ENCODE data around the gene IRF2. TPM values are rescaled to one million over a fixed set of nuclear protein-coding genes. Genes with fewer than 3 reads are reported as not detected.

The IRF2 gene
- total and polyA plus RNA-seq, 2 experiments from 2014 or later, result 4.0 to 12.0 TPM

DNA sequence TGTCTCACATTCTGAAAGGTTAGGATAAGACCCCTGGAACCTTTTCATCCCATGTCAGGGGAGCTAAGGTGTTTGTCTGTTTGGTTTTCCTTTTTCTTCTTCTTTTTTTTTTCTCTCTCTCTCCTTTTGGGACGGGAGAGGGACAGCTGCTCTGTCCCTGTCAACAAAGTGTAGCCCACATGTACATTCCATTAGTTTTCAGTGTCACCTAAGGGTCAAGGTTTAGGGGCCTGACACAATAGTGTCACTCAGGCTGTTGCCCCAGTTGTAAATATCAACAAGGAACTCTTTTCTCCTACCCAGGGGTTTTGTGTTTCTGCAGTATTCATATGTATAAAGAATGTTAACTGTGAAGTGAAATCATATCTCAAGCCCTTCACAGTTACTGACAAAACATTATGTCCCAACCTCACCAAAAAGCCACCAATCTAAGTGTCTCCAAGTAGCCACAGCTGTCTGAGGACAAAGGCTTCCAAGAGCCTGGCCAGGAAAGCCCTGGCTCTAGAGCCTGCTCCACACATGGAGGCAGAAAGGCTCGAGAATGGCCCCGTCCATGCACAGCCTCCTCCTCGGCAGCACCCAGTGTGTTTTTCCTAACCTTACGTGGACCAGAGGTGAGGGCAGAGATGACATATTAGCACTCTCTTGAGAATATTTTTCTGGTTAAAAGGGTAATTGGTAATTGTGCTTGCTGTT, 9.4 kb downstream of the IRF2 start:
- Histone ChIP-seq H3K4me3 (no peak overlapping the region), H3K9me3 (ENCODE audit: low read depth) (no peaks in the 10 kb centered on the region), H3K4me1 (ENCODE audit: low read depth) (peaks cover 13% of the 10 kb centered on the region), H3K27me3 (no peaks in the 10 kb centered on the region), H3K36me3 (no peaks in the 10 kb centered on the region), H3K27ac (no peak overlapping the region)
- DNase-seq (ENCODE audit: low read depth in 1 of 2, low spot score in 1 of 2), result no peak
- TF ChIP-seq, protein P1, sequence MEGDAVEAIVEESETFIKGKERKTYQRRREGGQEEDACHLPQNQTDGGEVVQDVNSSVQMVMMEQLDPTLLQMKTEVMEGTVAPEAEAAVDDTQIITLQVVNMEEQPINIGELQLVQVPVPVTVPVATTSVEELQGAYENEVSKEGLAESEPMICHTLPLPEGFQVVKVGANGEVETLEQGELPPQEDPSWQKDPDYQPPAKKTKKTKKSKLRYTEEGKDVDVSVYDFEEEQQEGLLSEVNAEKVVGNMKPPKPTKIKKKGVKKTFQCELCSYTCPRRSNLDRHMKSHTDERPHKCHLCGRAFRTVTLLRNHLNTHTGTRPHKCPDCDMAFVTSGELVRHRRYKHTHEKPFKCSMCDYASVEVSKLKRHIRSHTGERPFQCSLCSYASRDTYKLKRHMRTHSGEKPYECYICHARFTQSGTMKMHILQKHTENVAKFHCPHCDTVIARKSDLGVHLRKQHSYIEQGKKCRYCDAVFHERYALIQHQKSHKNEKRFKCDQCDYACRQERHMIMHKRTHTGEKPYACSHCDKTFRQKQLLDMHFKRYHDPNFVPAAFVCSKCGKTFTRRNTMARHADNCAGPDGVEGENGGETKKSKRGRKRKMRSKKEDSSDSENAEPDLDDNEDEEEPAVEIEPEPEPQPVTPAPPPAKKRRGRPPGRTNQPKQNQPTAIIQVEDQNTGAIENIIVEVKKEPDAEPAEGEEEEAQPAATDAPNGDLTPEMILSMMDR (IDR thresholded peaks at IDR 0.05; ENCODE audit: low read depth, low read length), result no peak

DNA sequence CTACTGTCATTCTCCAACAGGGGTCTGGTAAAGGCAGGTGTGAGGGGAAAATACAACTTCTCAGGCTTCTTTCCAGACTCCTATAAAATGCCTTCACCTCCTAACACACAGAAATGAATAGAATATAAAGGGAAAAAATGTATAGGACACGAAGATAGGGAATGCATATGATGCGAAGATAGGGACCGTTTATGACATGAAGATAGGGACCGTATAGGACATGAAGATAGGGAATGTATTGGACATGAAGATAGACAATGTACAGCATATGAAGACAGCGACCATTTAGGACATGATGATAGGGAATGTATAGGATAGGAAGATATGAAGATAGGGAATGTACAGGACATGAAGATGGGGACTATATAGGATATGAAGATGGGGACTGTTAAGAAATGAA, 10.5 kb downstream of the IRF2 start:
- DNase-seq (ENCODE audit: low read depth in 1 of 2, low spot score in 1 of 2), result no peak
- H3K27ac ChIP-seq, result no peak overlapping the region
- H3K27me3 ChIP-seq, result no peaks in the 10 kb centered on the region
- peaks cover 13% of the 10 kb centered on the region for H3K4me1 ChIP-seq (ENCODE audit: low read depth)
- TF ChIP-seq, protein P1 (IDR thresholded peaks at IDR 0.05; ENCODE audit: low read depth, low read length), result no peak
- no peak overlapping the region for H3K4me3 ChIP-seq
- no peaks in the 10 kb centered on the region for H3K36me3 ChIP-seq
- no peaks in the 10 kb centered on the region for H3K9me3 ChIP-seq (ENCODE audit: low read depth)

DNA sequence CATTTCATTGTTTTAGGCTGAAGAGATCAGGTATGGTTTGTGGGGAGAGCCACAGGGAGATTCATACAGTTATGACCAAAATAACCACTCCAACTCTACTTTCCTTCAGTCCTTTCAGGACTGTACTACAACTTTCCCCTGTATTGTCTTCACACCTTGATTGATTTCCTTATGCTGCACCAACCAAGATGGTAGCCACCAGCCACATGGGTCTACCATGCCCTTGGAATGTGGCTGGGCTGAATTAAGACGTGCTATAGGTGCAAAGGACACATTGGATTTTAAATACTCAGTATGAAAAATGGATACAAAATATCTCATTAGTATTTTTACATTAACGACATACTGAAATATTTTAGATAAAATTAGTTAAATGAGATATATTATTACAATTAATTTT, 11.2 kb downstream of the IRF2 start:
- DNase-seq (ENCODE audit: low read depth in 1 of 2, low spot score in 1 of 2), result no peak
- TF ChIP-seq, protein P1 (IDR thresholded peaks at IDR 0.05; ENCODE audit: low read depth, low read length), result no peak
- H3K27me3 ChIP-seq, result no peaks in the 10 kb centered on the region
- no peak overlapping the region for H3K27ac ChIP-seq
- H3K9me3 ChIP-seq (ENCODE audit: low read depth), result no peaks in the 10 kb centered on the region
- H3K4me1 ChIP-seq (ENCODE audit: low read depth), result peaks cover 13% of the 10 kb centered on the region
- H3K4me3 ChIP-seq, result no peak overlapping the region
- no peaks in the 10 kb centered on the region for H3K36me3 ChIP-seq

- Histone ChIP-seq H3K4me3 (no peak overlapping the region), H3K27me3 (no peaks in the 10 kb centered on the region), H3K36me3 (no peaks in the 10 kb centered on the region), H3K9me3 (ENCODE audit: low read depth) (no peaks in the 10 kb centered on the region), H3K27ac (no peak overlapping the region), H3K4me1 (ENCODE audit: low read depth) (peaks cover 10% of the 10 kb centered on the region)
- DNase-seq (ENCODE audit: low read depth in 1 of 2, low spot score in 1 of 2), result no peak
- TF ChIP-seq, protein P1 (IDR thresholded peaks at IDR 0.05; ENCODE audit: low read depth, low read length), result no peak
These were observed 11.6 kb downstream of the IRF2 start for GRCh38 chr4:184462724-184463123.

DNA sequence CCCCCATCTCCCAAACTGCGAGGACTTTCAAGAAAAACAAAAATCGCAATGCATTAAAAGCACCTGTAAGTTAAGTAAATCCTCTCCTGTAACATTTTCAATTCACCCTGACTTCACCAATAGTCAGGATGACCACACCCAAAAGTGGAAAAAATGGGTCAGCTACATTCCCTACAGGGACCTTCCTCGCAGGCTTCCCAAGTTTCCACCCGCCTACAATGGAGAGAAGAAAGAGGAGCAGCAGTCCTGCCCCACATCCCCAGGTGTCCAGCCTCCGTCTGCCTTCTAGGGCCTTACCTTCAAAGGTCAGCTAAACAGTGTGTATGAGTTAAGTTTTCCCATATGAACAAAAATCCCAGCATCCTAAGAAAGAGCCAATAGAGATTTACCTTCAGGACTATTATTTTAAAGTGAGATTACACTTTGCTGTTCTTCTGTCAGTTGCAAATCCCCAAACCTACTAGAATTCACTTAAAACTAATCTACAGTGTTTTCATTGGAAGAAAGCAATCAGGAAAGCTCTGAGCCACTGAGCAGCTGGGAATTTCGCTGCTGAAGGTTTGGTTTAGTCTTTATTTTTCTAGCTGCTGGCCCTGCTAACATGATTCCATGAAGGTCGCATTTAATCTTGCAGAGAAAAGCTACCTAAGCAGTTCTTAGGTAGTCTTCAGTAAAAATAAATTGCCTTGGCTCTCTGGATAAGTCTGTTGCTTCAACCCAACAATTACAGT, 12.5 kb downstream of the IRF2 start:
- TF ChIP-seq, protein P1 (IDR thresholded peaks at IDR 0.05; ENCODE audit: low read depth, low read length), result no peak
- H3K4me3 ChIP-seq, result no peak overlapping the region
- no peak for DNase-seq (ENCODE audit: low read depth in 1 of 2, low spot score in 1 of 2)
- no peak overlapping the region for H3K27ac ChIP-seq
- no peaks in the 10 kb centered on the region for H3K36me3 ChIP-seq
- H3K4me1 ChIP-seq (ENCODE audit: low read depth), result peaks cover 4% of the 10 kb centered on the region
- H3K27me3 ChIP-seq, result no peaks in the 10 kb centered on the region
- no peaks in the 10 kb centered on the region for H3K9me3 ChIP-seq (ENCODE audit: low read depth)
